Astrocyte (in vitro differentiated cells and primary cell): ENCODE results near the gene CLCN6.

Experiments
- CTCF ChIP-seq: IDR thresholded peaks from 2 replicates; pipeline ENCODE4 v1.5.1; 2011; ENCODE audit warnings: low read depth, mild to moderate bottlenecking, inconsistent platforms, low read length, moderate library complexity; ENCODE audit not compliant: insufficient read depth
- EZH2 ChIP-seq: IDR thresholded peaks from 2 replicates; pipeline ENCODE4 v1.6.1; 2012; ENCODE audit warnings: mild to moderate bottlenecking, low read length, inconsistent platforms; ENCODE audit not compliant: insufficient read depth

DNA sequence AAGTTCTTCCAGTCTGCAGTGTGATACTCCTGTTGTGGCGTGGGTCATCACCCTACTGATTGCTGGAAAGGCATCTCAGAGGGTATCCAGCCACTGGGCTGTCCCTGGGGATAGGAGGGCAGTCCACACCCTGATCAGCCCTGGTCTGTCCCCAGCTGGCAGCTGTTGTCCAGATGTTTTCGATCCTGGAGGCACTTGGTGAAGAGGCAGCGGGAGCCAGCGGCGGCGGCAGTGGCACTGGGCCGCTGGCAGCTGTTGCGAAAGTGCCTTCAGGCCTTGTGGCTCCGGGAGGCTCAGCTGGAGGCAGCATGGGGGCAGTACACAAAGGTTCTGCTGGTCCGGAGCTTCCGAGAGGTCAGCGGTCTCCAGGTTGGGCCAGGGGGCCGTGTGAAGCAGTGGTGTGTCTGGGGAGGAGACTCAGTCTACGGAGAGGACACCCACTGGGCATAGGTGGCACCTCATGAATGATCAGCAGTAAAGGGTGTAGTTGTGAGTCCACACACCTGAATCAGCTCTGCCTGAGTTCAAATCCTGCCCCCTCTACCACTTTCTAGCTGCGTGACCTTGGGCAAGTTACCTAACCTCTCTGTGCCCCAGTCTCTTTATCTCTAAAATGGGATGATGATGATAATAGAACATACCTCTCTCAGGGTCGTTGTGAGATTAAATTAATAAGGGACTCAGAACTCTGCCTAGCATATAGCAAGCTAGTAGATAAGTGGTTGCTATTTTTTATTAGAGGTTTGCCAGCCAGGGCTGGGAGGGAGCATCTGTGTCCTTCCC is 37.9 kb upstream of the CLCN6 start:
- TF ChIP-seq CTCF (no peak), EZH2 (no peak)
